Activated gamma-delta T cell treated with Interleukin-2 at 50 U/mL for 16 hours (primary cell): ENCODE data around the gene KNDC1.
"Not testable (repeated sequence)": the region's sequence is repeated elsewhere in the genome, so short reads cannot be mapped to it uniquely, and the experiment has no call there.

ENCODE experiments used
- DNase-seq: peaks from one replicate; pipeline ENCODE4 v3.0.0-alpha.2; 2020

KNDC1 gene

GRCh38 chr10:133225707-133226191, 65.7 kb downstream of the KNDC1 start:
- DNase-seq: no peak

- no peak for DNase-seq
These were observed 66.3 kb downstream of the KNDC1 start for GRCh38 chr10:133226251-133226808.

GRCh38 chr10:133227256-133227655, 67.2 kb downstream of the KNDC1 start:
- DNase-seq: no peak

DNA sequence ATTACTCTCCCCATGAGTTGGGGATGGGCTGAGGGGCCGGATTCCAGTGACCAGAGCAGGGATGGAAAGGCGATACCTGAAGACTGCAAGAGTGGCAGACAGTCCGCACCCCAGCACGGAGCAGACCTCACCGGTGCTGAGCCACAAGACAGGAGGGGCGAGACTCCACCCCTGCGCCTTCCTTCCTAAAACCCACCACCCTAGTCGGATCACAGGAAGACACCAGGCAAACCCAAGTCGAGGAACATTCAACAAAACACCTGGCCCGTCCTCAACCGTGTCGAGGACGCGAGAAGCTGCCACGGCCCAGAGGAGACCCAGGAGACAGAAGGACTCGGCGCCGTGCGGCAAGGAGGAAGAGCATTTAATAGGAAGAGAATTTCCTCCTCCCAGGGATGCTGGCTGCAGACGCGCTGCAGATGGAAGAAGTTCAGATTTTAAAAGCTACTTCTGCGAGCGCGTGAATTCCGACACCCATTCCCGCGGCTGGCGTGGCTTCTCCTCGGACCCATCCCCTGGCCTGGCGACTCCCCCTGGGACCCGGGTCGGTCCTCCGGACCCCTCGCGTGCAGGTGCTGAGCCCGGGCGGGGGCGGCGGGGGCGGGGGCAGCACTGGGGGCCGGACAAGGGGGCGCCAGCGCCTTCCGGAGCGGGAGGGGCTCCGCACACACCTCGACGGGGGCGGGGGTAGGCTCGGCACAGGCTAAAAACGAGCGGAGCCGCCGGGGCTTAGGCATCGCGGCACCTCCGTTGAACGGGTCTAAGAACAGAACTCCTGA, 69.4 kb downstream of the KNDC1 start:
- DNase-seq: no peak

DNA sequence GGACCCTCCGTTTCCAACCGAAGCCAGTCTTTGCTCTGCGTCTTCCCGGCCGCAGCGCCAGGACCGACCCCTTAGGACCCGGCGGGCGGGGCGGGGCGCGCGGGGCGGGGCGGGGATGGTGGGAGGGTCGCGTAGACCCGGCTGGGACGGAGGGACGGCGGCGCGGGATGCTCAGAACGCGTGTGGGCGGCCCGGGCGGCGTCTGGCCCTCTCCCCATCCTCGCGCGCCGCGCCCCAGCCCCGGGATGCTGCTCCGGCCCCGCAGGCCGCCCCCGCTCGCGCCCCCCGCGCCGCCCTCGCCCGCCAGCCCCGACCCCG, 70.0 kb downstream of the KNDC1 start, which contains the start of gene UTF1:
TSS of gene UTF1 (plus strand) at position 174 of the 318 bp plus-strand sequence. CDS start at position 246, 72 bp downstream.
- DNase-seq: no peak

GRCh38 chr10:133230387-133231195, 70.6 kb downstream of the KNDC1 start:
- DNase-seq: no peak

- no peak for DNase-seq
These were observed 71.4 kb downstream of the KNDC1 start for GRCh38 chr10:133231244-133231945.

DNA sequence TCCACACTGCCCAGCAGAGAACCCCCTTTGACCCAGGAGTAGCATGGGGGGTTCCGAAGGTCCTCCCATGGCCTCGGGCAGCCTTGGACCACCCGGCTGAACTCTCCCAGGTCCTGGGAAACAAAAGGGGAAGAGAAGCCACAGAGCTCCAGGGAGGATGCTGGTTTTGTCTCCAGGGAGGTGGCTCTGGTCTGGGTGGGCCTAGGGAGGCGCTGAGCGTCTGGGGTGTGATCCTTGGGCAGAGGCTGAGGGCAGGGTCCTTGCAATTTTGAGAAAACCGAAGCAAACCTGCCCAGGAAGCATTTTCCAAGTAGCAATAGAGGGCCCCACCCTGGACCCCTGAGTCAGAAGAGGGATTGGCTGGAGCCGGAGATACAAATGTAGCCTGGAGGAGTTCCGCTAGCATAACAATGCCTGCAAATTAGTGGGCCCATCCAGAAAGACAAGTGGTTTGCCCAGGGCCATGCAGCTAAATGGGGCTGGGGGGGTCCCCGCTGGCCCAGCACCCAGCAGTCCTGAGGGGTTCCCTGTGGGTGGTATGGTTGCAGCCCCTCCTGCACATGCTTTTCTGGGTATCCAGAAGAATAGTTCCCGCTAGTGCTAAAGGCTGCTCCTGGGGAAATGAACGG, 72.0 kb downstream of the KNDC1 start:
- no peak for DNase-seq

GRCh38 chr10:133234796-133235195, 74.8 kb downstream of the KNDC1 start:
- DNase-seq: not testable (repeated sequence)

- DNase-seq: no peak
These were observed 75.3 kb downstream of the KNDC1 start for GRCh38 chr10:133235265-133235855.

GRCh38 chr10:133235932-133236331, 75.9 kb downstream of the KNDC1 start:
- DNase-seq: no peak

- DNase-seq: no peak
These were observed 76.6 kb downstream of the KNDC1 start for GRCh38 chr10:133236401-133237240.

GRCh38 chr10:133237241-133237587, 77.2 kb downstream of the KNDC1 start:
- DNase-seq: no peak

DNA sequence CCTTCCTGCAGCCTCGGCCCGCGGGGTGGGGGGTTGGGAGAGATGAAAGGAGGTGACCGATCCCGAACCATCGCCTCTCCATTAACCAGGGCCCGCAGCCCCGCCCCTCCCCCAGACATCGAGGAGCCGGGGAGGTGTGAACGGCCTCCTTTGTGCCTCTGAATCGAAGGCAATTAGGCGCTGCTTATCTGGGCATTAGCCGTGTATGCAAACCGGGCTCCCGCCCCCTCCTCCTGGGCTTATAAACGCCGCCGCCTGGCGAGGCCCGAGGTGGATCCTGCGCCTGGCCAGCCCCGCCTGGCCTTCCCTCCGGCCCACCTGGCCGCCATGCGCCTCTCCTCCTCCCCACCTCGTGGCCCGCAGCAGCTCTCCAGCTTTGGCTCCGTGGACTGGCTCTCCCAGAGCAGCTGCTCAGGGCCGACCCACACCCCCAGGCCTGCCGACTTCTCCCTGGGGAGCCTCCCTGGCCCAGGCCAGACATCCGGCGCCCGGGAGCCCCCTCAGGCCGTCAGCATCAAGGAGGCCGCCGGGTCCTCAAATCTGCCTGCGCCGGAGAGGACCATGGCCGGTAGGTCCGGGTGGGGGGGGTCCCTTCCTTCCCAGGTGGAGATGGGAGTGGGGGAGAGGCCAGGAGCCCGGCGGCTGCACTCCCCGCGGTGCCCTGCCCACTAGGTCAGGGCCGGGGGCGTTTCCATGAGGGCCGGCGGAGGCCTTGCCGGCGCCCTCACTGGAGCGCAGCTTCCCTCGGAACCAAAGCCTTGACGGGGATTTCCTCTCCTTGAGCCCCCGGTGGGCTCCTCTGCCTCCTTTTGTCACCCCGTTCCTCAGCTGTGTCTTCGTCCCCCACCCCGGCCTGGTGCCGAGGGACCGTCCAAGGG, 77.8 kb downstream of the KNDC1 start, which contains the start of gene VENTX:
TSS of gene VENTX (plus strand) at position 268 of the 878 bp plus-strand sequence. CDS start at position 328, 60 bp downstream.
- no peak for DNase-seq

DNA sequence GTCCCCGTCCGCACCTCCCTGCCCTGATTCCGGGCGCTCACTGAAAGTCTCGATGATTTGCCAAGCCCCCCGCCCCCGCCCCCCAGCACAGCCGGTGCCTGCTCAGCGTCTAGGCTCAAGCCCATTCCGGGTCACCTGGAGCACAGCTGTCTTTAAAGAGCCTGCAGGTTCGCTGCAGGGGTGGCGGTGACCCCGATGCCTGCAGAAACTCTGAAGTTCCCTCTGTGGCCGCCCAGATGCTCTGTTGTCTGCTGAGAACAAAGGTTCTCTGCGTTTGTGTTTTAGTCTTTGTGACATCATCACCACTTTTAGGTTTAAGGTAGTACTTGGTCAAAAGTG, 78.4 kb downstream of the KNDC1 start:
- no peak for DNase-seq

DNA sequence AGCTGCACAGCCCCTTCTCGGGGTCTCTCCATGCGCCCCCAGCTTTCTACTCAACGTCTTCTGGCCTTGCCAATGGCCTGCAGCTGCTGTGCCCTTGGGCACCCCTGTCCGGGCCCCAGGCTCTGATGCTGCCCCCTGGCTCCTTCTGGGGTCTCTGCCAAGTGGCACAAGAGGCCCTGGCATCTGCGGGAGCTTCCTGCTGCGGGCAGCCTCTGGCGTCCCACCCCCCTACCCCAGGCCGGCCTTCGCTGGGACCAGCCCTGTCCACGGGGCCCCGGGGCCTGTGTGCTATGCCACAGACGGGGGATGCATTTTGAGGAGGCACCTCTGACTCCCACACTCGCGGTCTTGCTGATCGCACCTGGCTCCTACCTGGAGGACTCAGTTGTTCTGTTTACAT, 80.0 kb downstream of the KNDC1 start:
- DNase-seq: no peak

DNA sequence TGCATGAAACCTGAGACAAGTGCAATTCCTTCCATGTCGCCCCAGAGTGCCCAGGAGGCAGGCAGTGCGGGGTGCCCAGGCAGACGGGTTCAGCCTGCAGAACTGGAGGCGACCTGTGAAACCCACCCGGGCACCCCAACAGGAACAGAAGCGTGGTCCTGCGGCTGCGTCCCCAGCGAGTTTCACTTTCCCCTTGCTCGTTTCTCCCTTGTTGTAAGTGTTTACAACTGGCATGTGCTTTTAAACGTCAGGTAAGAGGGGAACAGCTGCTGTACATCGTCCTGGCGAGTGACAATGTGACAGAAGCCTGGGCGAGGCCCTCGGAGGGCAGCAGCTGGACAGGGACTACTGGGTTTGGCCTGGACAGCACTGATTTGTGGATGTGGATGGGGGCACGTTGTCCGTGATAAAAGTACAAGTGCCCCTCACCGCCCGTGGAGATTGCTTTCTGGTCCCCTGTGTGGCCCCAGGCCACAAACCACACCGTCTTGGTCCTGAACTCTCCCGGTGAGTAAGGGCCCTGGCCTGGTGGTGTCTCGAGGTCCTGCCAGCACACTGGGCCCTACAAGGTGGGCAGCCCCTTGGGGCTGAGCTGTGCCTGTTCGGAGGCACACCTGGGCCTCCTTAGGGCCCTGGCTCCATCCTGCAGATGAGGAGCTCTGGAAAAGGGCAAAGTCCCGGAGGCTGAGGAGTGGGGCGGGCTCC, 81.6 kb downstream of the KNDC1 start:
- DNase-seq: no peak

DNA sequence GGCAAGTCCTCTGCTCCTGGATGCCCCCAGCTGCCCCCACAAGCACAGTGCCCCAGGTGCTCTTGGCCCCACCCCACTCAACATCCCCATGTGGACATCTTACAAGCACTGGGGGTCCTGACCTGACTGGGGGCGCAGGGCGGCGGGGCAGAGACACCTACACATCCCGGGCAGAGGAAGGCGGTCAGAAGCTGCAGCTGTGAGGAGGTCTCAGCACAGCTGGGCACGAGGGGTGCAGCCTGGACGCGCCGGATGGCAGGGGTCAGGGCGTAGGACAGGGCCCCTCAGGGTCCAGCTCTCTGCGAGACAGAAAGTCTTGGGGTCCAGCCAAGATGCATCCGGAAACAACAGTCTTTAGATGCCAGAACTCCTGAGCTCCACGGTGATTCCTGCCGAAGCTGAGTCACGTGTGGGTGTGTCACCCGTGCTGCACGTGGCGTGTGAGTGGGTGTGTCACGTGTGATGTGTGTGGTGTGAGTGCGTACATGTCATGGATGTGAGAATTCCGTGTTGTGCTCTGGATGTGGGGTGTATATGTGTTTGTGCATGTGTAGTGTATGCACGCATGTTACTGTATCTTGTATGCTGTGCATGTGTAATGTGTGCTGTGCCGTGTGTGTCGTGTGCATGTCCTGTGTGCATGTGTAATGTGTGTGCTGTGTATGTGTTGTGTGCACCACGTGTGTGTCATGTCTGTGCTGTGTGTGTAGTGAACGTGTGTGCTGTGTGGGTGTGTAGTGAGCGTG, 82.8 kb downstream of the KNDC1 start:
- DNase-seq: no peak

DNA sequence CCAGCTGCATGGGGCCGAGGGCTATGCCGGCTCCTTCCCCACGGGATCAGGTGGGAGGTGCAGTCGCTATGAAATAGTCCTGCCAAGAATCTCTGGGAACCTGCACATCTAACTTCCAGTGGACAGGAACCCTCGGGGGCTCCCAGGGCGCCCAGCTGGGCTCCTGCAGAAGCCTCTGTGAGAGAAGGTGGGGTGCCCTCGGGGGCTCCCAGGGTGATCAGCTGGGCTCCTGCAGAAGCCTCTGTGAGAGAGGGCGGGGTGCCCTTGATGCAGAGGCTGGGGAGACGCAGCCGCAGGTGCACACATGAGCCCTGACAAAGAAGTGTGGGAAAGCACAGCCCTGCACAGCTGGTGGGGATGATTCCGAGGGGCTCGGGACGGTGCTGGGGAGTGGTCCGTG, 83.6 kb downstream of the KNDC1 start:
- DNase-seq: no peak
